ENCODE data around the gene REM2. TPM values are rescaled to one million over a fixed set of nuclear protein-coding genes. Genes with fewer than 3 reads are reported as not detected.

REM2 gene, protein sequence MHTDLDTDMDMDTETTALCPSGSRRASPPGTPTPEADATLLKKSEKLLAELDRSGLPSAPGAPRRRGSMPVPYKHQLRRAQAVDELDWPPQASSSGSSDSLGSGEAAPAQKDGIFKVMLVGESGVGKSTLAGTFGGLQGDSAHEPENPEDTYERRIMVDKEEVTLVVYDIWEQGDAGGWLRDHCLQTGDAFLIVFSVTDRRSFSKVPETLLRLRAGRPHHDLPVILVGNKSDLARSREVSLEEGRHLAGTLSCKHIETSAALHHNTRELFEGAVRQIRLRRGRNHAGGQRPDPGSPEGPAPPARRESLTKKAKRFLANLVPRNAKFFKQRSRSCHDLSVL
- total RNA-seq: 0.13 TPM

DNA sequence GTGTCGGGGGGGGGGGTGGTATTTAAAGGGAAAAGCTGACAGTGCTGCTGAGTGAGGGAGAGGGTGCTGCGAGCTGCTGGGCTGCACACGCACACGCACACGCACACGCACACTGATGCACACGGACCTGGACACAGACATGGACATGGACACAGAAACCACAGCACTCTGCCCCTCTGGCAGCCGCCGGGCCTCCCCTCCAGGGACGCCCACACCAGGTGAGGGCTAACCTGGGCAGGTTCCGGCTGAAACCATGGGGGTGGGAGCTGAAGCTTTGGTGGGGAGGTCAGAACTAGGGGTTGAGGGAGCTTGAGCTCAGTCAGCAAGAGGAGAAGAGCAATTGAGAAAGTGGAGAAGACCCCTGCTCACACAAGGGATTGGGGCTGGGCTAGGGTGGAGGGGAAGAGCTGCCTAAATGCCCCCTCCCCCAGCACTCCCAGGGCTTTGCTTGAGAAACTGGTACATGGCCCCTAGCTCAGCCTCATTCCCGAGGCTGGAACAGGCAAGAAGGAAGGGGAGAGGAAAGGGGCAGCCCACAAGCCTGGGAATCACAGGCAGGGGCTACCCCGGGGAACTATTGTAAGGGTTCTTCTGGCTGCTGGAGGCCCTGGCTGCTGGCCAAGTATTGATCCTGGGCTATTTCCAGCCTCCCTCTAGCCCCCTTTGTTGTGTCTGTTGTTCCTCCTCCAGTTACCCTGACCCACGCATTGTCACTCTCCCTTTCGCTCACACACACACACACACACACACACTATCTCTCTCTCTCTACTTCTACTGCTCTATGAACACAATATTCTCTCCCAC lies at the start of gene REM2:
REM2 (plus strand) TSS at position 50 of the 804 bp plus-strand sequence; CDS start at position 116, 66 bp downstream.
- DNase-seq (ENCODE audit: low spot score) (no peak), ATAC-seq (no peak)

DNA sequence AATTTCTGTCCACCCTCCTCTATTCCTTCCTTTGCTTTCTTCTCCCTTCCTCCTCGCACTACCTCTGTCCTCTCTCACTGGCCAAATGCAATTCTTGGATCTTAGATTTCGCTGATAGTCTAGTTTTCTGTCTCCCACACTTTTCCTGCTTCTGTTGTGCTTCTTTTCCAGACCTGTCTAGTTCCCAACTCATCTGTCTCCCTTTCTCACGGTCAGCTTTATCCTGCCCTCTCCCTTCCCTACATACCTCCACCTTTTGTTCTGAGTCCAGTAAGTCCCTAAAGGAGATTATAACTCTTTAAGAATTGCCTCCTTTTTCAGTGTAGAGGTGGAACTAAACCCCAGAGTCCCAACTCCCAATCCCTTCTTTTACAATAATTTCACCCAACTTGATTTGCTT lies 47.5 kb upstream of the REM2 start:
- ATAC-seq (no peak), DNase-seq (ENCODE audit: low spot score) (no peak)

DNA sequence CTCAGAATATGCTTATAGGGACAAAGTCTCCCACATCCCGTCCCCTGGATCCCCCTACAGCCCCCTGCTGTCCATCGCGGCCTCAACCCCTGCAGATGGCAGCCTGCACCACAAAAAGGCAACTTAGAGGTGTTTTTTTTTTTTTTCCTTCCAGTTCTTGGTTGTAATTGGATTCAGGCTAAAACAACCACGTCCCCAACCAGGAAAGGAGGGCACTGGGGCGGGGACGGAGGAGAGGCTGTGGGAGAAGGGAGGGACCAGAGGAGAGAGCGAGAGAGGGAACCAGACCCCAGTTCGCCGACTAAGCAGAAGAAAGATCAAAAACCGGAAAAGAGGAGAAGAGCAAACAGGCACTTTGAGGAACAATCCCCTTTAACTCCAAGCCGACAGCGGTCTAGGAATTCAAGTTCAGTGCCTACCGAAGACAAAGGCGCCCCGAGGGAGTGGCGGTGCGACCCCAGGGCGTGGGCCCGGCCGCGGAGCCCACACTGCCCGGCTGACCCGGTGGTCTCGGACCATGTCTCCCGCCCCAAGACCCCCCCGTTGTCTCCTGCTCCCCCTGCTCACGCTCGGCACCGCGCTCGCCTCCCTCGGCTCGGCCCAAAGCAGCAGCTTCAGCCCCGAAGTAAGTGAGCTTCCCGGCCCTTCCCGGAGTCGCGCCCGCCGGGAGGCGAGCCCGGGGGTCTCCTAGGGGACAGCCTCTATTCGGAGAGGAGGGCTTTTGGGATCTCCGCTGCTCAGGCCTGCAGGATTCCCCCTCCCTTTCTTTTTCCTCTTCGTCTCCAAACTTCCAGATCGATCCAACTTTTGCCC lies 46.5 kb upstream of the REM2 start, which contains the start of gene MMP14:
MMP14 (plus strand) TSS at position 285 of the 813 bp plus-strand sequence; CDS start at position 518, 233 bp downstream.
- DNase-seq (ENCODE audit: low spot score) (no peak), ATAC-seq (peak; percentile 81)

DNA sequence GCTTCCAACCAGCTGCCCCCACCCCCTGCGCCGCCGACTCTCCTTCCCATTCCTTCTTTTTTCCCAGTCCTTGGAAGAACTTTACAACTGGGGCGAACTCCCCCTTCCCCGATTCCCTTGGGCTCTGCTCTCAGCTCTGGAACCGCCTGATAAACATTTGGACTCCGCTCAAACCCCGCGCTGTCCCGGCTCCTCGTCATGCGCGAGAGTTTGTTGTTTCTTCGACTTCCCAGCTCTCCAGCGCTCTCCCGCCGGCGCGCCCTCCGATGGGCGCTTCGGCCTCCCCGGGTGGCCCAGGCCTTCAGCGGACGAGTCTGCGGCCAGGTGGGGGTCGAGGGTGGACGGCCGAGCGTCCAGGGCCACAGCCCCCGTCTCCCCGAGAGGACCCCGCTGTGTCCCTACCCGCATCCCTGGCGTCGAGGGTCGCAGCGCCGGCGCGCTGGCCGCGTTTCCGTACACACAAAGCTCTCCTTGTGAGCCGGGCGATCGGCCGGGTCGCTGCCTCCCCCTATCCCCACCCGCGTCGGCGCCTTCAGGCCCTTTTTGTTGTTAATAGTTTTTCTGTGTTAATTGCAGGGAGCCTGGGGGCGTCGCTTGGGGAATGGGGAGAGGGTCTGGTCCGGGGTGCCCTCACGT lies 45.8 kb upstream of the REM2 start:
- peak; percentile 84 for ATAC-seq
- DNase-seq (ENCODE audit: low spot score): peak; percentile 66

DNA sequence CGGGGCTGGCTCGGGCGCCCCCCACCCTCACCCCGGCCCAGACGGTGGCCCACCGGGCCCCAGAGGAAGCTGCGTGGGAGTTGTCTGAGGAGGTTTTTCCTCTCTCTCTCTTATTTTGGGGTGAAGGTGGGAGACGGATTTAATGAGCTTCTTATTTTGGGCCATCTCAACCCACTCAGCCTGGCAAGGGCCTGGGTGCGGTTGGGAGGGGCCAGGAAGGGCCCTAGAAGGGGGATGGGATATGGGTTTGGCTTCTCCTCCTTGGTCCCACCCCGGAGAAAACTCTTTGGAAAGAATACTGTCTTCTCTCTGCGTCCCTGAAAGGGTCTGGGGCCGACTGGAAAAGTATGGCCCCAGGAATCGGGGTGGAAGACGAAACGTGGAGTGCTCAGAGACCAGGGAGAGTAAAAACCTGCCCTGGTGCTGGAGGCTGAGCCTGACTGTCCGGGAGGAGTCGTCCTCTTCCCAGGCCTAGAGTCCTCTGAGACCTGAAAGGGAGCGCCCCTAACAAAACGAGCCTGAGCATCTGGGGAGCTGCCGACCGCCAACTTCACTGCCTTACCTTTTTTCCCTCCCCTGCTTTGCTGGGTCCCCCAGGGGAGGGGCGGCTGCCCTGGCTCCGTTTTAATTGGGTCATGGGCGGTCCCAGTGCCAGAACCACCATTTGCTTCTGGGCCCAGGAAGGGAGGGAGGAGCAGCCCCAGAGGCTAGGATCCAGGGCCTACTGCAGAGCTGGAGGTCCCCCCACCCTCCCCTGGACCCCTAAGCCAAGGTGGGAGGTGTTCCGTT lies 45.1 kb upstream of the REM2 start:
- DNase-seq (ENCODE audit: low spot score) (no peak), ATAC-seq (no peak)

DNA sequence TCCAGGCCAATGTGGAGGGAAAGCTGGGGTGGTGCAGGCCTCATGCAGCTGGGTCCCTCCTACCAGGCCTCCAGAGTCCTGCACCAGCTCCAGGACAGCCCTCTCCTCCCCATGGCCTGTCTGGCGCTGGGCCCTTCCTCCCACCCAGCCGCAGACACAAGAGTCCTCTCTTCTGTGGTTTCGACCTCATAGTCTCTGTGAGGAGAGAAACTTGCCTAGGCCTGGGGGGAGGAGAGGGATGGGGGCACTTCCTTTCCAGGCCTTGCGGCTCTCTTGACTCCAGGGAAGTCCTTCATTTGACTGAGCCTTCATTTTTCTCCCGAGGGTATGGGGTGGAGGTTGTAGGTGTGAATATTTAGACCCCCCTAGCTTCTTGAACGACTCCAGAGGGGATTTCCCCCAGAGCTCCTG lies 44.4 kb upstream of the REM2 start:
- ATAC-seq (no peak), DNase-seq (ENCODE audit: low spot score) (no peak)

DNA sequence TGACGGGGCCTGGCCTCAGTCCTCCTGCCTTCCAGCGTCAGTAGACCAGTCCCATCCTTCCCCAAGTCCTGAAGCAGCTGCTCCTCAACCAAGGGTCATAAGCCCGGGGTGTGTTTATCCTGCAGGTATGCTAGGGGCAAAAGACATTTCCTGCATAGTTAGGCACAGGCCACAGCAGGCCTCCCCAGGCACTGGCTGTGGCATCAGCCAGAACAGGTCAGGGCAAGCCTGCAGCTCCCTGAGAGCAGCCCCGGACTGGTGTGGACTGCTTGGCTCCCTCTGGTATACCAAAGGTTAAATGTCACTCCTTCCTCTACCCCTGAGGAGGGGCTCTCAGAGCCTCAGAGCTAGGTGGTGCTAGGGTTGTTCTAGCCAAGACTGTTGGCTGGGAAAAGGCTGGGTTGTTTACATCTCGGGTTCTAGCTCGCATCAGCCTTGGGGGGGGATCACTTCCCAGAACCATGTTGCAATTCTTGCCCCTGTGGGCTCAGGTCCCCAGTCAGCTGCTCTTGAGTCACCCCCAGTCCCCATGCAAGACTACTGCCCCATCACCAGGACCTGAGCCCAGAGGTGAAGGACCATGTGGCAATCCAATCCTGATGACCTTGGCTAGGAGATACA lies 43.8 kb upstream of the REM2 start:
- no peak for DNase-seq (ENCODE audit: low spot score)
- ATAC-seq: no peak

DNA sequence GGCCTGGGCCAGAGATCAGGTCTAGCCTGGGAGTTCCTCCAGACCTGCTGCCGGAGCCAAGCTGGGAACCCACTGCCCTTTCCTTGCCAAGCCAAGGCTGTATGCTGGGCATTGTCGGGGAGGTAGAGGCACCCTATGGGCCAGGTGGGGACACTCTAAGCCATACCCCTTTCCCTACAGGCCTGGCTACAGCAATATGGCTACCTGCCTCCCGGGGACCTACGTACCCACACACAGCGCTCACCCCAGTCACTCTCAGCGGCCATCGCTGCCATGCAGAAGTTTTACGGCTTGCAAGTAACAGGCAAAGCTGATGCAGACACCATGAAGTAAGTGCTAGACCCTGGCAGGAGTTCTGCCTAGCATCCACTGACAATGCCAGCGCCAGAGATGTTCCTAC lies 41.7 kb upstream of the REM2 start:
- DNase-seq (ENCODE audit: low spot score) (no peak), ATAC-seq (no peak)

DNA sequence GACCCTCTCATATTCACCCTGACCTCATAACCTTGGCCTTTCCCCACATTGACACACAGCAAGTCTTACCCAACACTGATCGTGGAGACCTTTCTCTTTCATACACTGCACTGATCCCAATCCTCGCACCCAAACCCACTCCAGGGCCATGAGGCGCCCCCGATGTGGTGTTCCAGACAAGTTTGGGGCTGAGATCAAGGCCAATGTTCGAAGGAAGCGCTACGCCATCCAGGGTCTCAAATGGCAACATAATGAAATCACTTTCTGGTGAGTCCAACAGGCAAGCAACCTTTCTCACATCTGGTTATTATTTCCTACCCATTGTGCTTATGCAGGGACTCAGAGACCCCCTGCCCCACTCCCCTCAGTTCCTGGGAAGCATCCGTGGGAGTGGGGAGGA lies 41.3 kb upstream of the REM2 start:
- DNase-seq (ENCODE audit: low spot score) (no peak), ATAC-seq (no peak)

DNA sequence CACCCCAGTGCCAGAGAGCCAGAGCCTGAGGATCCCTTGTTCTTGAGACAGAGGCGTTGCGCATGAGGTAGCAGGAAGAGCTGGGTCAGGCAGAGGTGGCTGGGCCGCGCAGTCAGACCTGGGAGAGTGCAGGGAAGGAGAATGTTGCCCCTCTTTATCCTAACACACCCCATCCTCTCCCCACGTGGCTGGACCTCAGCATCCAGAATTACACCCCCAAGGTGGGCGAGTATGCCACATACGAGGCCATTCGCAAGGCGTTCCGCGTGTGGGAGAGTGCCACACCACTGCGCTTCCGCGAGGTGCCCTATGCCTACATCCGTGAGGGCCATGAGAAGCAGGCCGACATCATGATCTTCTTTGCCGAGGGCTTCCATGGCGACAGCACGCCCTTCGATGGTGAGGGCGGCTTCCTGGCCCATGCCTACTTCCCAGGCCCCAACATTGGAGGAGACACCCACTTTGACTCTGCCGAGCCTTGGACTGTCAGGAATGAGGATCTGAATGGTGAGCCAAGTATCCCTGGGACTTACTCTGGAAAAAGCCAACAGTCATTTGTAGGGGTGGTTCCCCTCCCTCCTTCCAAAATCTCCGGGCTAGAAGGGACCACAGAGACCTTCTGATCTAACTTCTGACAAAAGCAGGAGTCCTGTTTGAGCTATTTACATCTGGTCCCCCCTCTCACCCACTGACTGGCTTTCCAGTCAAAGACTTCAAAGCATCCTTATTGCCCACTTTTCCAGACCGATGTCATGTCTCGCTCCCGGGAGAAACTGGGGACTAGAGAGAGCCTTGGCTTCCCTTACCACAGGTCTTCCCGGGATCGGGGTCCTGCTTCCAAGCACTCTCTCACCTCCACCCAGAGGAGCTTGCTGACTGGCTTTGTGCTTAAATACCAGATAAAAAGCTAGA lies 40.6 kb upstream of the REM2 start:
- ATAC-seq (no peak), DNase-seq (ENCODE audit: low spot score) (no peak)

DNA sequence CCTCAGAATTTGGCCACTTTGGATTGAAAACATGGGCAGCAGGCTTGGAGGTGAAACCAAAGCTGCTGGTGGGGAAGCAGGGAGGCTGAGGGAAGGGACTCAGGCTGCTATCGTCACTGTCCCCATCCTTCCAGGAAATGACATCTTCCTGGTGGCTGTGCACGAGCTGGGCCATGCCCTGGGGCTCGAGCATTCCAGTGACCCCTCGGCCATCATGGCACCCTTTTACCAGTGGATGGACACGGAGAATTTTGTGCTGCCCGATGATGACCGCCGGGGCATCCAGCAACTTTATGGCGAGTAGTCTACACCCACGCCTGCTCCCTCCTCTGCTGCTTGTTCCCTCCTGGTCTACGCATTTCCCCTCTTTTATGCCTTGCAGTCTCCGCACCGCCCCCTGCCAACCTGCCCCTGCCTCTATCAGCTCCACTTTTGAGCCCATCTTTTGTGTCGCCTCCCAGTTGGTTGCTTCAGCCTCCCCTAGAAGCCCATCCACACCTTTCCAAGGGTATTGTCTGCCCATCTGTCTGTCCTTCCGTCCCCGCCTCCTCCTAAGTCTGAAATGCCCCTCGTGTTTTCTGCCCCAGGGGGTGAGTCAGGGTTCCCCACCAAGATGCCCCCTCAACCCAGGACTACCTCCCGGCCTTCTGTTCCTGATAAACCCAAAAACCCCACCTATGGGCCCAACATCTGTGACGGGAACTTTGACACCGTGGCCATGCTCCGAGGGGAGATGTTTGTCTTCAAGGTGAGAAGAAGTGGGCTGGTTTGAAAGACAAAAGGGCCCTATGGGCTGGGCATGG lies 39.7 kb upstream of the REM2 start:
- DNase-seq (ENCODE audit: low spot score) (no peak), ATAC-seq (no peak)

DNA sequence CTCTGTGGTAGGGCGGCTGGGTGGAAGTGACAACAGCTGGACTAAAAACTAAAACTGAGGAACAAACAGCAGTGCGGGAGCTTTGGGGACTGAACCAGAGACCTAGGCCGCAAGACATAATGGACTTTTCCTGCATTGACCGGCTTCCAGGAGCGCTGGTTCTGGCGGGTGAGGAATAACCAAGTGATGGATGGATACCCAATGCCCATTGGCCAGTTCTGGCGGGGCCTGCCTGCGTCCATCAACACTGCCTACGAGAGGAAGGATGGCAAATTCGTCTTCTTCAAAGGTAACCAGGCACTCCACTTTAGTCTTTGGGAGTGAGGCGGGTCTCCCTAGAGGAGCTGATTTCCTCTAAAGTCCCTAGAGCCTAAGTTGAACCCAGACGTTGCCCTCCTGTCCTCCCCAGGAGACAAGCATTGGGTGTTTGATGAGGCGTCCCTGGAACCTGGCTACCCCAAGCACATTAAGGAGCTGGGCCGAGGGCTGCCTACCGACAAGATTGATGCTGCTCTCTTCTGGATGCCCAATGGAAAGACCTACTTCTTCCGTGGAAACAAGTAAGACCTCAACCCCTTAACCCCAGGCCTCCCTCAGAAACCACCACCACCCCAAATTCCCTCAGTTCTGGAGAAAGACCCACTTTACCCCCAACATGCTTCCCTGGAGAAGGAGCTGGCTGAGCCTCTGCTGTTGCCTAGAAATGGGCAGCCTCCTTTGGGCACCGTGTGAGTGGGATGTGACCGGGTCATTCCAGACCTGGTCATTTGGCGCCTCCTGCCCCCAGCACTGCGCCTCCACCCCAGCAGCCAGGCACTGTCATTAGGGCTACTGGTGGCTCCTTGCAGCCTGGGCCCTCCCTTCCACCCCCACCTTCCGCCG lies 38.6 kb upstream of the REM2 start:
- no peak for ATAC-seq

DNA sequence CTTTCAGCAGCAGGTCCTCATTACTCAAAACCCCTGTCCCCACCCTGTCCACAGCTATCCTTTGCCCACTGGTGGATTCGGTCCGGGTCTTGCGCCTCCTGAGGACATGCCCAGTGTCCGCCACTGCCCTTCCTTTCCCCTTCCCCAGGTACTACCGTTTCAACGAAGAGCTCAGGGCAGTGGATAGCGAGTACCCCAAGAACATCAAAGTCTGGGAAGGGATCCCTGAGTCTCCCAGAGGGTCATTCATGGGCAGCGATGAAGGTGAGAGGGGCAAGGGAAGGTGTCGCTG lies 38.0 kb upstream of the REM2 start:
- ATAC-seq (no peak), DNase-seq (ENCODE audit: low spot score) (no peak)

More for the DNA sequence above, 38.6 kb upstream of the REM2 start:
- no peak for DNase-seq (ENCODE audit: low spot score)

DNA sequence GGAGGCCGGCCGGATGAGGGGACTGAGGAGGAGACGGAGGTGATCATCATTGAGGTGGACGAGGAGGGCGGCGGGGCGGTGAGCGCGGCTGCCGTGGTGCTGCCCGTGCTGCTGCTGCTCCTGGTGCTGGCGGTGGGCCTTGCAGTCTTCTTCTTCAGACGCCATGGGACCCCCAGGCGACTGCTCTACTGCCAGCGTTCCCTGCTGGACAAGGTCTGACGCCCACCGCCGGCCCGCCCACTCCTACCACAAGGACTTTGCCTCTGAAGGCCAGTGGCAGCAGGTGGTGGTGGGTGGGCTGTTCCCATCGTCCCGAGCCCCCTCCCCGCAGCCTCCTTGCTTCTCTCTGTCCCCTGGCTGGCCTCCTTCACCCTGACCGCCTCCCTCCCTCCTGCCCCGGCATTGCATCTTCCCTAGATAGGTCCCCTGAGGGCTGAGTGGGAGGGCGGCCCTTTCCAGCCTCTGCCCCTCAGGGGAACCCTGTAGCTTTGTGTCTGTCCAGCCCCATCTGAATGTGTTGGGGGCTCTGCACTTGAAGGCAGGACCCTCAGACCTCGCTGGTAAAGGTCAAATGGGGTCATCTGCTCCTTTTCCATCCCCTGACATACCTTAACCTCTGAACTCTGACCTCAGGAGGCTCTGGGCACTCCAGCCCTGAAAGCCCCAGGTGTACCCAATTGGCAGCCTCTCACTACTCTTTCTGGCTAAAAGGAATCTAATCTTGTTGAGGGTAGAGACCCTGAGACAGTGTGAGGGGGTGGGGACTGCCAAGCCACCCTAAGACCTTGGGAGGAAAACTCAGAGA lies 37.0 kb upstream of the REM2 start:
- ATAC-seq (no peak), DNase-seq (ENCODE audit: low spot score) (no peak)

DNA sequence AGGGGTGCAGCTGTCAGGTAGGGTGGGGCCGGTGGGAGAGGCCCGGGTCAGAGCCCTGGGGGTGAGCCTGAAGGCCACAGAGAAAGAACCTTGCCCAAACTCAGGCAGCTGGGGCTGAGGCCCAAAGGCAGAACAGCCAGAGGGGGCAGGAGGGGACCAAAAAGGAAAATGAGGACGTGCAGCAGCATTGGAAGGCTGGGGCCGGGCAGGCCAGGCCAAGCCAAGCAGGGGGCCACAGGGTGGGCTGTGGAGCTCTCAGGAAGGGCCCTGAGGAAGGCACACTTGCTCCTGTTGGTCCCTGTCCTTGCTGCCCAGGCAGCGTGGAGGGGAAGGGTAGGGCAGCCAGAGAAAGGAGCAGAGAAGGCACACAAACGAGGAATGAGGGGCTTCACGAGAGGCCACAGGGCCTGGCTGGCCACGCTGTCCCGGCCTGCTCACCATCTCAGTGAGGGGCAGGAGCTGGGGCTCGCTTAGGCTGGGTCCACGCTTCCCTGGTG lies 36.2 kb upstream of the REM2 start:
- no peak for DNase-seq (ENCODE audit: low spot score)

More for the DNA sequence above, 36.2 kb upstream of the REM2 start:
- no peak for ATAC-seq
